Middle frontal gyrus (tissue), 1 donor: ENCODE results near the gene PTP4A2.
A peak's percentile ranks its signal among the peaks of the same experiment; 100 is the strongest.

ENCODE experiments used
- DNase-seq: peaks from one replicate; pipeline ENCODE4 v3.0.0-alpha.2; 2015; ENCODE audit warnings: low spot score; ENCODE audit errors: extremely low spot score

Gene PTP4A2

DNA sequence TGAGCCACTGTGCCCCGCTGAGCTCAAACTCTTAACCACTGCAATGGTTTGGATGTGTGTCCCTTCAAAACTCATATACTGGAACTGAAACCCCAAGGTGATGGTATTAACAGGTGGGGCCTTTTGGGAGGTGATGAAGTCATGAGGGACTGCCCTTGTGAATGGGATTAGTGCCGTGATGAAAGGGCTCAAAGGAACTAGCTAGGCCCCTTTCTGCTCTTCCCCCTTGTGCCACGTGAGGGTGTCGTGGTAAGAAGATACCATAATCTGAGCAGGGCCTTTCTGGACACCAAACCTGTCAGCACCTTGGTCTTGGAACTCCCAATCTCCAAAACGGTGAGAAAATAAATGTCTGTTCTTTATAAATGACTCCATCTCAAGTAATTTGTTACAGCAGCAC is 76.8 kb downstream of the PTP4A2 start:
- no peak for DNase-seq

DNA sequence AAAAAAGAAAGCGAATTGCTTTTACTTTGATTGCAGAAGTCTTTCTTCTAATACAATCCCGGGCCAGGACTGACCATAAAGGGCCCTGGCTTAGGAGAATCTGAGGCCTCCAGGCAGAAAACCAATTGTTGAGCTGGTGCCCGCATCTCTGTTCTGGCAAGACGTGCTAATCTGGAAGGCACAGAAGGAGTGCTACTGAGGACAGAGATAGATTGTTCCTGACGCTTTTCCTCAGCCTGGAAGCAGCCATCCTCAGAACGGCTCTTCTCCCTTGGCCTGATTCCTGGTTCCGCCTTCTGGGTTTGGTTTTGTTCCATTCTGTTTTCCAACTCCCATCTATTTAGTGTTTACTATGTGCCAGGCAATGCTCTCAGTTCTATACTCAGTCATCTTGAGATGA is 77.6 kb downstream of the PTP4A2 start:
- DNase-seq: peak; percentile 9

DNA sequence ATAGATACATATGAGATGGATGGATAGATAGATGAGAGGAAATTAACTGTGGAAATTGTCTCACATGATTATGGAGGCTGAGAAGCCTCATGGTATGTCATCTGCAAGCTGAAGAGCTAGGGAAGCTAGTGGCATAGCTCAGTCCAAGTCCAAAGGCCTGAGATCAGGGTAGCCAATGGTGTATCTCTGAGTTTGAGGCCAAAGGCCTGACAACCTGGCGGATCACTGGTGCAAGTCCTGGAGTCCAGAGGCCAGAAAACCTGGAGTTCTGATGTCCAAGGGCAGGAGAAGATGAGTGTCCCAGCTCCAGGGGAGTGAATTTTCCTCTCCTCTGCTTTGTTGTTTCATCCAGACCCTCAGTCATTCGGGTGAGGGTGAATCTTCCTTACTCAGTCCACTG is 78.4 kb downstream of the PTP4A2 start:
- no peak for DNase-seq

DNA sequence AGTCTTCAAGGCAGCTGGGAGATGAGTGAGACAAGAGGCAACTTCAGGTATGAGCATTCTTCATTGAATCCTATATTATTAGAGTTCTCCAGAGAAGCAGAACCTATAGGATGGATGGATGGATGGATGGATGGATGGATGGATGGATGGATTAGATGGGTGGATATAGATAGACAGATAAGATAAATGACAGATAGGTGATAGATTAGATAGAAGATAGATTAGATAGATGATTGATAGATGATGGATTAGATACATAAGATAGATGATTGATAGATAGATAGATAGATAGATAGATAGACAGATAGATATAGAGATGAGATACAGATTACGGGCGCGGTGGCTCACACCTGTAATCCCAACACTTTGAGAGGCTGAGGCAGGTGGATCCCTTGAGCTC is 79.1 kb downstream of the PTP4A2 start:
- no peak for DNase-seq

GRCh38 chr1:31857863-31858262 is 80.3 kb downstream of the PTP4A2 start:
- DNase-seq: no peak
